Esophagus squamous epithelium (tissue), 5 donors: ENCODE measurements around the gene PDZD8. TPM values are rescaled to one million over a fixed set of nuclear protein-coding genes. Genes with fewer than 3 reads are reported as not detected.

ENCODE experiments used
- DNase-seq: peaks from one replicate; lab custom pipeline; 2025; lab: John Stamatoyannopoulos, UW
- H3K27ac ChIP-seq, 4 donors: fragments of 200-600 bp; sonication (generic); one replicate each; pipeline ENCODE4 v1.5.1; 2016 to 2019; ENCODE audit warnings: mild to moderate bottlenecking in 1 of 4
- H3K27me3 ChIP-seq, 4 donors: fragments of 200-600 bp; sonication (generic); 1 replicate in 3 of 4; 2 replicates in 1 of 4; pipeline versions ENCODE4 v1.5.1 to v1.6.0; 2017 to 2021; ENCODE audit warnings: antibody characterized with exemption in 1 of 4
- H3K36me3 ChIP-seq, 3 donors: fragments of 200-600 bp; sonication (generic); one replicate each; pipeline ENCODE4 v1.5.1; 2016 to 2019
- H3K4me1 ChIP-seq, 3 donors: fragments of 200-600 bp; sonication (generic); one replicate each; pipeline ENCODE4 v1.5.1; 2017 to 2019
- H3K4me3 ChIP-seq, 4 donors: fragments of 200-600 bp; sonication (generic); 1 replicate in 3 of 4; 2 replicates in 1 of 4; pipeline ENCODE4 v1.5.1; 2016 to 2019; ENCODE audit warnings: mild to moderate bottlenecking in 2 of 4, moderate library complexity in 1 of 4
- H3K9me3 ChIP-seq, 3 donors: fragments of 200-600 bp; sonication (generic); one replicate each; pipeline ENCODE4 v1.5.1; 2016 to 2019
- CTCF ChIP-seq, 6 experiments: fragments of 450-650 bp in 4 of 6; fragments of 200-600 bp in 2 of 6; sonication (generic) in 2 of 6; IDR thresholded peaks; one replicate each; pipeline ENCODE4 v1.5.1; 2016 to 2019; ENCODE audit warnings: antibody characterized with exemption in 6 of 6, mild to moderate bottlenecking in 4 of 6, moderate library complexity in 4 of 6
- POLR2A ChIP-seq, 4 donors: fragments of 450-650 bp; IDR thresholded peaks; one replicate each; pipeline ENCODE4 v1.6.1; 2017; ENCODE audit warnings: antibody characterized with exemption in 4 of 4, mild to moderate bottlenecking in 4 of 4, moderate library complexity in 3 of 4
- WGBS, 2 donors: methylation state at CpG; one replicate each; pipeline ENCODE4 v1.1.5; 2018; 5-methylcytosine and 5-hydroxymethylcytosine counted together
- intact Hi-C: fragments of 100-400 bp; cut with DNase I; formaldehyde crosslinking; loops from one replicate; pipeline ENCODE4 v1.15.0; 2022
- total RNA-seq, 4 donors: library from RNA; depleted of rRNA; stranded (reverse); fragments of >200 nt; gene quantifications; one replicate each; pipeline ENCODE4 v1.1.0, GENCODE V29; 2016
- donor health status: DM: yes; HTN: yes; CAD: no.

PDZD8 gene
- total RNA-seq, 4 donors from 2014 or later: 28.1 to 39.2 (median 32.9) TPM

- WGBS, 2 donors: 92 to 93% methylated on average over 2 of the region's 2 CpGs
- no peak for DNase-seq
- Histone ChIP-seq H3K4me1 (peaks cover 0 to 35% (median 7%) of the 10 kb centered on the region in 3 donors), H3K4me3 (no peak overlapping the region), H3K27ac (no peak overlapping the region), H3K9me3 (no peaks in the 10 kb centered on the region), H3K27me3 (peaks cover 0 to 3% (median 0%) of the 10 kb centered on the region in 4 donors), H3K36me3 (no peaks in the 10 kb centered on the region)
- intact Hi-C loops: no loop called here
- TF ChIP-seq POLR2A (IDR thresholded peaks at IDR 0.05) (no peak), CTCF (IDR thresholded peaks at IDR 0.05) (no peak)
Observed at GRCh38 chr10:117419159-117419558, 43.9 kb upstream of the PDZD8 start.

GRCh38 chr10:117418121-117418520 lies 42.9 kb upstream of the PDZD8 start:
- no peak for DNase-seq
- WGBS, 2 donors: 23 to 24% methylated on average over 4 of the region's 4 CpGs

GRCh38 chr10:117417196-117417595 lies 42.0 kb upstream of the PDZD8 start:
- intact Hi-C loops: no loop called here
- Histone ChIP-seq H3K4me1 (peaks cover 0 to 47% (median 7%) of the 10 kb centered on the region in 3 donors), H3K36me3 (no peaks in the 10 kb centered on the region), H3K4me3 (no peak overlapping the region), H3K27me3 (peaks cover 0 to 10% (median 0%) of the 10 kb centered on the region in 4 donors), H3K9me3 (no peaks in the 10 kb centered on the region), H3K27ac (no peak overlapping the region)
- TF ChIP-seq CTCF (IDR thresholded peaks at IDR 0.05): no peak
- TF ChIP-seq POLR2A (IDR thresholded peaks at IDR 0.05): no peak
- no peak for DNase-seq
- WGBS, 2 donors: 63 to 81% methylated on average over 2 to 3 of the region's 3 CpGs

More at GRCh38 chr10:117418121-117418520, 42.9 kb upstream of the PDZD8 start:
- Histone ChIP-seq H3K27me3 (peaks cover 0 to 10% (median 0%) of the 10 kb centered on the region in 4 donors), H3K4me3 (no peak overlapping the region), H3K4me1 (peaks cover 0 to 42% (median 7%) of the 10 kb centered on the region in 3 donors), H3K27ac (no peak overlapping the region), H3K36me3 (no peaks in the 10 kb centered on the region), H3K9me3 (no peaks in the 10 kb centered on the region)
- TF ChIP-seq POLR2A (IDR thresholded peaks at IDR 0.05) (no peak), CTCF (IDR thresholded peaks at IDR 0.05) (no peak)
- intact Hi-C loops: no loop called here

- H3K4me3 ChIP-seq: no peak overlapping the region
- H3K9me3 ChIP-seq: no peaks in the 10 kb centered on the region
- peaks cover 0 to 49% (median 0%) of the 10 kb centered on the region in 3 donors for H3K4me1 ChIP-seq
- WGBS, 2 donors: 0 to 8% methylated on average over 1 of the region's 1 CpG
- TF ChIP-seq CTCF (IDR thresholded peaks at IDR 0.05): no peak
- no peak for TF ChIP-seq POLR2A (IDR thresholded peaks at IDR 0.05)
- H3K36me3 ChIP-seq: no peaks in the 10 kb centered on the region
- no peak for DNase-seq
- H3K27ac ChIP-seq: peak overlapping the region in 1 of 4 donors; percentile 21
- peaks cover 0 to 10% (median 0%) of the 10 kb centered on the region in 4 donors for H3K27me3 ChIP-seq
- intact Hi-C loops: no loop called here
Observed at GRCh38 chr10:117413928-117414618, 38.8 kb upstream of the PDZD8 start.

- Histone ChIP-seq H3K4me3 (no peak overlapping the region), H3K27ac (no peak overlapping the region), H3K9me3 (no peaks in the 10 kb centered on the region), H3K36me3 (no peaks in the 10 kb centered on the region), H3K4me1 (peaks cover 0 to 47% (median 0%) of the 10 kb centered on the region in 3 donors), H3K27me3 (peaks cover 0 to 10% (median 0%) of the 10 kb centered on the region in 4 donors)
- no peak for DNase-seq
- TF ChIP-seq POLR2A (IDR thresholded peaks at IDR 0.05): no peak
- no peak for TF ChIP-seq CTCF (IDR thresholded peaks at IDR 0.05)
- intact Hi-C loops: no loop called here
- 64 to 67% methylated on average over 5 of the region's 5 CpGs for WGBS, 2 donors
Observed at GRCh38 chr10:117412469-117413010, 37.3 kb upstream of the PDZD8 start.
